GM18951 (cell line): ENCODE measurements around the gene C16orf87.

Source experiments
- POLR2A ChIP-seq: IDR thresholded peaks from 4 replicates; pipeline ENCODE4 v1.6.1; 2011; ENCODE audit warnings: mild to moderate bottlenecking; ENCODE audit not compliant: insufficient read length, insufficient read depth; ENCODE audit errors: extremely low read depth
- in situ Hi-C: fragments of 300-500 bp; cut with MboI; formaldehyde crosslinking; loops from one replicate; pipeline ENCODE4 v1.12.0; 2022; ENCODE audit warnings: low sequenced_read_pairs, mixed read lengths, inconsistent platforms; ENCODE audit not compliant: unreplicated experiment

The C16orf87 gene

GRCh38 chr16:46853713-46854443, 22.9 kb upstream of the C16orf87 start:
- in situ Hi-C loops = no loop called here

GRCh38 chr16:46852130-46852529, 21.1 kb upstream of the C16orf87 start:
- no peak for TF ChIP-seq POLR2A
- in situ Hi-C loops = no loop called here

More at GRCh38 chr16:46853713-46854443, 22.9 kb upstream of the C16orf87 start:
- no peak for TF ChIP-seq POLR2A

GRCh38 chr16:46850619-46851555, 19.9 kb upstream of the C16orf87 start:
- TF ChIP-seq POLR2A = no peak
- in situ Hi-C loops = no loop called here

- in situ Hi-C loops = no loop called here
- no peak for TF ChIP-seq POLR2A
These were observed 18.1 kb upstream of the C16orf87 start for GRCh38 chr16:46848768-46849764.

- no peak for TF ChIP-seq POLR2A
- in situ Hi-C loops = no loop called here
These were observed 15.0 kb upstream of the C16orf87 start for GRCh38 chr16:46845952-46846351.

- in situ Hi-C loops = no loop called here
- TF ChIP-seq POLR2A = no peak
These were observed 13.8 kb upstream of the C16orf87 start for GRCh38 chr16:46844771-46845170.

GRCh38 chr16:46843898-46844642, 13.1 kb upstream of the C16orf87 start:
- TF ChIP-seq POLR2A = no peak
- in situ Hi-C loops = no loop called here

- TF ChIP-seq POLR2A = no peak
- in situ Hi-C loops = no loop called here
These were observed 11.4 kb upstream of the C16orf87 start for GRCh38 chr16:46842192-46842895.

- no peak for TF ChIP-seq POLR2A
- in situ Hi-C loops = no loop called here
These were observed 9.0 kb upstream of the C16orf87 start for GRCh38 chr16:46839986-46840443.

- no peak for TF ChIP-seq POLR2A
- in situ Hi-C loops = no loop called here
These were observed 5.9 kb upstream of the C16orf87 start for GRCh38 chr16:46836534-46837530.

- in situ Hi-C loops = no loop called here
- no peak for TF ChIP-seq POLR2A
These were observed 2.5 kb upstream of the C16orf87 start for GRCh38 chr16:46833460-46833800.
